HEK293 (cell line): Measurements from ENCODE around the gene MEX3C.

Experiments
- CTCF ChIA-PET: fragments of 350-600 bp; formaldehyde crosslinking; extraction: SDS; loops from one replicate; lab custom pipeline; 2021; ENCODE audit warnings: antibody characterized with exemption; lab: Yijun Ruan, JAX
- POLR2A ChIA-PET: fragments of 300-600 bp; formaldehyde crosslinking; extraction: SDS; loops from one replicate; lab custom pipeline; 2020; ENCODE audit warnings: antibody characterized with exemption, inconsistent platforms; lab: Yijun Ruan, JAX
- H3K27ac ChIP-seq: fragments of 200-500 bp; sonication (Bioruptor generic); 2 replicates; pipeline ENCODE4 v1.5.1; 2014; ENCODE audit warnings: low read depth, low read length, control low read depth, inconsistent platforms; ENCODE audit errors: extremely low read depth
- H3K36me3 ChIP-seq, 2 experiments: fragments of 200-500 bp in 1 of 2; sonication (Bioruptor generic) in 1 of 2; 1 replicate in 1 of 2; 2 replicates in 1 of 2; pipeline ENCODE4 v1.5.1; 2014 to 2017; ENCODE audit warnings: inconsistent platforms in 2 of 2, low read length in 2 of 2; ENCODE audit not compliant: control insufficient read depth in 2 of 2, insufficient read depth in 1 of 2
- H3K4me1 ChIP-seq: fragments of 200-500 bp; sonication (Bioruptor generic); 2 replicates; pipeline ENCODE4 v1.5.1; 2014; ENCODE audit warnings: mild to moderate bottlenecking, low read length, inconsistent platforms; ENCODE audit not compliant: control insufficient read depth, insufficient read depth
- H3K4me3 ChIP-seq: 2 replicates; pipeline ENCODE4 v1.5.1; 2011; ENCODE audit warnings: low read depth, mild to moderate bottlenecking, control low read depth, low read length, moderate library complexity
- H3K9me3 ChIP-seq: fragments of 200-500 bp; sonication (Bioruptor generic); 2 replicates; pipeline ENCODE4 v1.5.1; 2014; ENCODE audit warnings: low read depth, low read length, inconsistent platforms; ENCODE audit not compliant: control insufficient read depth, insufficient read depth
- FEZF1 ChIP-seq: fragments of 450-650 bp; formaldehyde crosslinking; IDR thresholded peaks from 2 replicates; pipeline ENCODE4 v1.5.1; 2016; ENCODE audit warnings: missing biosample characterization, missing genetic modification characterization
- GLIS1 ChIP-seq: fragments of 450-650 bp; formaldehyde crosslinking; IDR thresholded peaks from 2 replicates; pipeline ENCODE4 v1.5.1; 2016; ENCODE audit warnings: missing biosample characterization, missing genetic modification characterization
- HOXD13 ChIP-seq: sonication (generic); formaldehyde crosslinking; IDR thresholded peaks from 2 replicates; pipeline ENCODE4 v1.8.0; 2022; ENCODE audit warnings: missing genetic modification reagents, borderline replicate concordance
- KLF8 ChIP-seq: fragments of 450-650 bp; formaldehyde crosslinking; IDR thresholded peaks from 2 replicates; pipeline ENCODE4 v1.5.1; 2016; ENCODE audit warnings: missing biosample characterization, missing genetic modification characterization
- OSR2 ChIP-seq: fragments of 450-650 bp; formaldehyde crosslinking; IDR thresholded peaks from 2 replicates; pipeline ENCODE4 v1.5.1; 2016; ENCODE audit warnings: missing biosample characterization, missing genetic modification characterization
- SCRT1 ChIP-seq: fragments of 450-650 bp; formaldehyde crosslinking; IDR thresholded peaks from 2 replicates; pipeline ENCODE4 v1.5.1; 2016; ENCODE audit warnings: missing biosample characterization, missing genetic modification characterization, borderline replicate concordance
- SCRT2 ChIP-seq: fragments of 450-650 bp; formaldehyde crosslinking; IDR thresholded peaks from 2 replicates; pipeline ENCODE4 v1.5.1; 2016; ENCODE audit warnings: missing biosample characterization, missing genetic modification characterization
- SP3 ChIP-seq: fragments of 450-650 bp; formaldehyde crosslinking; IDR thresholded peaks from 2 replicates; pipeline ENCODE4 v1.5.1; 2016; ENCODE audit warnings: missing biosample characterization, missing genetic modification characterization
- TRIM28 ChIP-seq: IDR thresholded peaks from 2 replicates; pipeline ENCODE4 v1.6.1; 2011; ENCODE audit warnings: low read length, control low read depth, borderline replicate concordance
- ZBTB1 ChIP-seq: fragments of 450-650 bp; formaldehyde crosslinking; IDR thresholded peaks from 2 replicates; pipeline ENCODE4 v1.5.1; 2016; ENCODE audit warnings: missing biosample characterization, missing genetic modification characterization
- ZEB2 ChIP-seq: fragments of 450-650 bp; formaldehyde crosslinking; IDR thresholded peaks from 2 replicates; pipeline ENCODE4 v1.5.1; 2016; ENCODE audit warnings: missing biosample characterization, missing genetic modification characterization
- ZFHX2 ChIP-seq: fragments of 450-650 bp; formaldehyde crosslinking; conservative IDR thresholded peaks from 2 replicates; pipeline ENCODE4 v1.5.1; 2016; ENCODE audit warnings: missing biosample characterization, missing genetic modification characterization
- ZFP69B ChIP-seq: fragments of 450-650 bp; formaldehyde crosslinking; IDR thresholded peaks from 2 replicates; pipeline ENCODE4 v1.5.1; 2016; ENCODE audit warnings: missing biosample characterization, missing genetic modification characterization
- ZNF146 ChIP-seq: fragments of 450-650 bp; formaldehyde crosslinking; IDR thresholded peaks from 2 replicates; pipeline ENCODE4 v1.5.1; 2016; ENCODE audit warnings: missing biosample characterization, missing genetic modification characterization
- ZNF19 ChIP-seq: fragments of 450-650 bp; formaldehyde crosslinking; IDR thresholded peaks from 2 replicates; pipeline ENCODE4; 2016; ENCODE audit warnings: missing biosample characterization, missing genetic modification characterization, low read depth
- ZNF2 ChIP-seq: fragments of 450-650 bp; formaldehyde crosslinking; IDR thresholded peaks from 2 replicates; pipeline ENCODE4 v1.5.1; 2016; ENCODE audit warnings: missing biosample characterization, missing genetic modification characterization
- ZNF23 ChIP-seq: fragments of 450-650 bp; formaldehyde crosslinking; IDR thresholded peaks from 2 replicates; pipeline ENCODE4 v1.5.1; 2016; ENCODE audit warnings: missing biosample characterization, missing genetic modification characterization, borderline replicate concordance
- ZNF274 ChIP-seq, 2 experiments: fragments of 200-500 bp in 1 of 2; fragments of 450-650 bp in 1 of 2; sonication (Bioruptor generic) in 1 of 2; formaldehyde crosslinking in 1 of 2; IDR thresholded peaks; 2 replicates each; pipeline versions ENCODE4 v1.5.1 to v1.6.1; 2014 to 2016; ENCODE audit warnings: borderline replicate concordance in 1 of 2, inconsistent platforms in 1 of 2, low read length in 1 of 2, missing biosample characterization in 1 of 2, missing genetic modification characterization in 1 of 2
- ZNF335 ChIP-seq: fragments of 450-650 bp; formaldehyde crosslinking; conservative IDR thresholded peaks from 2 replicates; pipeline ENCODE4 v1.5.1; 2016; ENCODE audit warnings: missing biosample characterization, missing genetic modification characterization
- ZNF341 ChIP-seq: fragments of 450-650 bp; formaldehyde crosslinking; IDR thresholded peaks from 2 replicates; pipeline ENCODE4; 2016; ENCODE audit warnings: low read depth, missing biosample characterization, missing genetic modification characterization
- ZNF623 ChIP-seq: fragments of 450-650 bp; formaldehyde crosslinking; IDR thresholded peaks from 2 replicates; pipeline ENCODE4 v1.5.1; 2016; ENCODE audit warnings: missing biosample characterization, missing genetic modification characterization
- ZNF777 ChIP-seq: fragments of 450-650 bp; formaldehyde crosslinking; IDR thresholded peaks from 2 replicates; pipeline ENCODE4 v1.5.1; 2017; ENCODE audit warnings: missing biosample characterization, missing genetic modification characterization, borderline replicate concordance
- ZSCAN30 ChIP-seq: fragments of 450-650 bp; IDR thresholded peaks from 2 replicates; pipeline ENCODE4 v1.5.1; 2018; ENCODE audit warnings: missing biosample characterization, mild to moderate bottlenecking, missing genetic modification characterization, moderate library complexity
- TF ChIP-seq, protein P1 (sequence below): fragments of 450-650 bp; formaldehyde crosslinking; IDR thresholded peaks from 2 replicates; pipeline ENCODE4 v1.5.1; 2016; ENCODE audit warnings: missing biosample characterization, missing genetic modification characterization
- TF ChIP-seq, protein P2 (sequence below): fragments of 450-650 bp; formaldehyde crosslinking; IDR thresholded peaks from 2 replicates; pipeline ENCODE4 v1.5.1; 2016; ENCODE audit warnings: missing biosample characterization, missing genetic modification characterization
- TF ChIP-seq, protein P3 (sequence below): fragments of 450-650 bp; formaldehyde crosslinking; IDR thresholded peaks from 2 replicates; pipeline ENCODE4 v1.5.1; 2016; ENCODE audit warnings: missing biosample characterization, missing genetic modification characterization
- TF ChIP-seq, protein P4 (sequence below): fragments of 450-650 bp; formaldehyde crosslinking; IDR thresholded peaks from 2 replicates; pipeline ENCODE4 v1.5.1; 2016; ENCODE audit warnings: missing biosample characterization, missing genetic modification characterization

The MEX3C gene

DNA sequence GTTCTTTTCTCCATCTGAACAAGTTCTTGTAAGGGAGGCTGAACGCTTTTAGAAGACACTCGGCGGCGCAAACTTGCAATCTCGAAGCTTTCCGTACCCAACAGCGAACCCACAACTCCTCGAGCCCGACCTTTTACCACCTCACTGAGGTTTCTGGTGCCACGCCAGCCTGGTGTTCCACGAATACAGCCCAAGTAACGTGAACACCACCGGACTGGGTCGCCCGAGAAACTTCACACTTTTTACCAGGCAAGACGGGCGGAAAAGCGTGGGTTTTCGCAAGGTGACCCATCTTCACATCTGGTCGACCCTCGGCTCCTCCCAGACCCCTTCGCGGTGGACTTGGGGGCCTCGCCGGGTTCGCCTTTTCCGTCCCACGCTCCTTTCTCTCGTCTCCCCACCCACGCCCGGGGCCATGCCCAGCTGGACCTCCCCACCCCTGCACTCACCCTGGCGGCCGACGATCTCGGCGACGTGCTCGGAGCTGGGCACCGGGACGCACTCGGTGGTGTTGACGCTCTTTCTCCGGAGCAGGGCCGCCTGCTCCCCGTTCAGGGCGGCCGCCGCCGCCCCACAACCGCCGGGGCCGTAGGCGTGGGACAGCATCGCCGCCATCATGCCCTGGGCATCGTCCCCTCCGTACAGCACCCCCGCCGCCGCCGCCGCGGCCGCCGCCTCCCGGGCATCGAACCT lies 1.2 kb downstream of the MEX3C start (continued):
- TF ChIP-seq ZNF274 (IDR thresholded peaks at IDR 0.05; ENCODE audit: low read length): no peak
- no peak for TF ChIP-seq ZNF274 (tag by site-specific recombination; IDR thresholded peaks at IDR 0.05; ENCODE audit: borderline replicate concordance)
- TF ChIP-seq ZNF19 (tag by site-specific recombination): no peak
- no peak for TF ChIP-seq ZNF23 (tag by site-specific recombination)
- no peak for TF ChIP-seq ZNF146 (tag by site-specific recombination)

DNA sequence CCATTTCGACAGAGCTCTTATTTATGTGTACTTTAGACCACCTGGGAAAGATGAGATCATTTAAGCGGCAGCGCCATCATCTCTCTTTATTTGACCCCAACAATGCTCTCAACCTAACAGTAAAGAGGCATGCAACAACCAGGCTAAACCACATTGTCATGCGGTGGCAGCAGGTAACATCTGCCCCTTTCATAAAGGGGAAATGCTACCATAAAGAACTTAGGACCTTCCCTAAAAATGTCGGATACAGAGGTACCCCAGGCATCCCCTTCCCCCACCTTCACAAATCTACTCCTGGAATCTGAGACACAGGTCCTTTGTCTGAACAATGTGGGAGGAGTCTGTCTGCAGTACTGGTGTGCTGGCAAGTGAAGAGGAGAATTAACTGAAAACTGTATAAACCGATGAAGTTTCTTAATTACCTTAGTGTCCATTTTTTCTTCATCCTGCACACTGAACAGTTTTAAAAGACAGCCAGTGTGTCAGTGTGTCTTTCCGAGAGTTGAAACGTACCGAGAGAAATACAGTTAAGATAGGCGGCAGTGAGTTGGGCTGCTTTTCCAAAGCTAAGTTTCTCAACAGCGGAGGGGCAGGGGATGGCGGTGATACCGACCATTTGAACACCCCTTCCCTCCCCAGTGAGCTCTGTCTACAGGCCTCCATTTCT lies 1.9 kb downstream of the MEX3C start:
- Histone ChIP-seq H3K4me3 (peak overlapping the region; percentile 88), H3K27ac (peak overlapping the region; percentile 96), H3K4me1 (peaks cover 33% of the 10 kb centered on the region), H3K36me3 (no peaks in the 10 kb centered on the region), H3K9me3 (no peaks in the 10 kb centered on the region)
- CTCF ChIA-PET: interaction anchor here (0.6 to 2.2 kb wide), 9 partner anchors 13 to 343 kb away, joined by 3 to 8 read pairs (median 3); no protein-coding TSS in a partner anchor
- POLR2A ChIA-PET: interaction anchor here (0.6 to 3.8 kb wide), 6 partner anchors 9 to 62 kb away, joined by 3 to 32 read pairs (median 4); no protein-coding TSS in a partner anchor
- TF ChIP-seq ZSCAN30 (tag by site-specific recombination) (peak; percentile 43; the same call in 1 of the 2 replicates), SCRT2 (peak; percentile 58; the same call in 1 of the 2 replicates), OSR2 (tag by site-specific recombination) (0 out of 2 replicates have a peak, but pooled peaks have one; percentile 12), ZNF777 (tag by site-specific recombination) (no peak), FEZF1 (tag by site-specific recombination) (peak; percentile 35; the same call in 1 of the 2 replicates), ZNF341 (tag by site-specific recombination) (peak; percentile 68), GLIS1 (tag by site-specific recombination) (peak; percentile 71), SP3 (tag by site-specific recombination) (peak; percentile 29; the same call in 1 of the 2 replicates), ZNF623 (tag by site-specific recombination) (peak; percentile 9; the same call in 1 of the 2 replicates), KLF8 (0 out of 2 replicates have a peak, but pooled peaks have one; percentile 17), ZNF2 (peak; percentile 44; the same call in 1 of the 2 replicates), HOXD13 (CRISPR knock-in tag) (no peak), ZBTB1 (tag by site-specific recombination) (no peak), ZNF335 (tag by site-specific recombination) (peak; percentile 92), SCRT1 (tag by site-specific recombination) (0 out of 2 replicates have a peak, but pooled peaks have one; percentile 70), ZEB2 (tag by site-specific recombination) (0 out of 2 replicates have a peak, but pooled peaks have one; percentile 22), TRIM28 (no peak; the same call in 1 of the 2 replicates), ZFP69B (peak; percentile 58; the same call in 1 of the 2 replicates), ZFHX2 (tag by site-specific recombination) (no peak)
- TF ChIP-seq, protein P1, sequence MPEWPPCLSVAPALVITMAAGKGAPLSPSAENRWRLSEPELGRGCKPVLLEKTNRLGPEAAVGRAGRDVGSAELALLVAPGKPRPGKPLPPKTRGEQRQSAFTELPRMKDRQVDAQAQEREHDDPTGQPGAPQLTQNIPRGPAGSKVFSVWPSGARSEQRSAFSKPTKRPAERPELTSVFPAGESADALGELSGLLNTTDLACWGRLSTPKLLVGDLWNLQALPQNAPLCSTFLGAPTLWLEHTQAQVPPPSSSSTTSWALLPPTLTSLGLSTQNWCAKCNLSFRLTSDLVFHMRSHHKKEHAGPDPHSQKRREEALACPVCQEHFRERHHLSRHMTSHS (tag by site-specific recombination): no peak
- TF ChIP-seq, protein P2, sequence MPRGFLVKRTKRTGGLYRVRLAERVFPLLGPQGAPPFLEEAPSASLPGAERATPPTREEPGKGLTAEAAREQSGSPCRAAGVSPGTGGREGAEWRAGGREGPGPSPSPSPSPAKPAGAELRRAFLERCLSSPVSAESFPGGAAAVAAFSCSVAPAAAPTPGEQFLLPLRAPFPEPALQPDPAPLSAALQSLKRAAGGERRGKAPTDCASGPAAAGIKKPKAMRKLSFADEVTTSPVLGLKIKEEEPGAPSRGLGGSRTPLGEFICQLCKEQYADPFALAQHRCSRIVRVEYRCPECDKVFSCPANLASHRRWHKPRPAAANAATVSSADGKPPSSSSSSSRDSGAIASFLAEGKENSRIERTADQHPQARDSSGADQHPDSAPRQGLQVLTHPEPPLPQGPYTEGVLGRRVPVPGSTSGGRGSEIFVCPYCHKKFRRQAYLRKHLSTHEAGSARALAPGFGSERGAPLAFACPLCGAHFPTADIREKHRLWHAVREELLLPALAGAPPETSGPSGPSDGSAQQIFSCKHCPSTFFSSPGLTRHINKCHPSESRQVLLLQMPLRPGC (tag by site-specific recombination): peak; percentile 55
- TF ChIP-seq, protein P3, sequence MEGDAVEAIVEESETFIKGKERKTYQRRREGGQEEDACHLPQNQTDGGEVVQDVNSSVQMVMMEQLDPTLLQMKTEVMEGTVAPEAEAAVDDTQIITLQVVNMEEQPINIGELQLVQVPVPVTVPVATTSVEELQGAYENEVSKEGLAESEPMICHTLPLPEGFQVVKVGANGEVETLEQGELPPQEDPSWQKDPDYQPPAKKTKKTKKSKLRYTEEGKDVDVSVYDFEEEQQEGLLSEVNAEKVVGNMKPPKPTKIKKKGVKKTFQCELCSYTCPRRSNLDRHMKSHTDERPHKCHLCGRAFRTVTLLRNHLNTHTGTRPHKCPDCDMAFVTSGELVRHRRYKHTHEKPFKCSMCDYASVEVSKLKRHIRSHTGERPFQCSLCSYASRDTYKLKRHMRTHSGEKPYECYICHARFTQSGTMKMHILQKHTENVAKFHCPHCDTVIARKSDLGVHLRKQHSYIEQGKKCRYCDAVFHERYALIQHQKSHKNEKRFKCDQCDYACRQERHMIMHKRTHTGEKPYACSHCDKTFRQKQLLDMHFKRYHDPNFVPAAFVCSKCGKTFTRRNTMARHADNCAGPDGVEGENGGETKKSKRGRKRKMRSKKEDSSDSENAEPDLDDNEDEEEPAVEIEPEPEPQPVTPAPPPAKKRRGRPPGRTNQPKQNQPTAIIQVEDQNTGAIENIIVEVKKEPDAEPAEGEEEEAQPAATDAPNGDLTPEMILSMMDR (tag by site-specific recombination): peak; percentile 32; the same call in 1 of the 2 replicates
- TF ChIP-seq, protein P4, sequence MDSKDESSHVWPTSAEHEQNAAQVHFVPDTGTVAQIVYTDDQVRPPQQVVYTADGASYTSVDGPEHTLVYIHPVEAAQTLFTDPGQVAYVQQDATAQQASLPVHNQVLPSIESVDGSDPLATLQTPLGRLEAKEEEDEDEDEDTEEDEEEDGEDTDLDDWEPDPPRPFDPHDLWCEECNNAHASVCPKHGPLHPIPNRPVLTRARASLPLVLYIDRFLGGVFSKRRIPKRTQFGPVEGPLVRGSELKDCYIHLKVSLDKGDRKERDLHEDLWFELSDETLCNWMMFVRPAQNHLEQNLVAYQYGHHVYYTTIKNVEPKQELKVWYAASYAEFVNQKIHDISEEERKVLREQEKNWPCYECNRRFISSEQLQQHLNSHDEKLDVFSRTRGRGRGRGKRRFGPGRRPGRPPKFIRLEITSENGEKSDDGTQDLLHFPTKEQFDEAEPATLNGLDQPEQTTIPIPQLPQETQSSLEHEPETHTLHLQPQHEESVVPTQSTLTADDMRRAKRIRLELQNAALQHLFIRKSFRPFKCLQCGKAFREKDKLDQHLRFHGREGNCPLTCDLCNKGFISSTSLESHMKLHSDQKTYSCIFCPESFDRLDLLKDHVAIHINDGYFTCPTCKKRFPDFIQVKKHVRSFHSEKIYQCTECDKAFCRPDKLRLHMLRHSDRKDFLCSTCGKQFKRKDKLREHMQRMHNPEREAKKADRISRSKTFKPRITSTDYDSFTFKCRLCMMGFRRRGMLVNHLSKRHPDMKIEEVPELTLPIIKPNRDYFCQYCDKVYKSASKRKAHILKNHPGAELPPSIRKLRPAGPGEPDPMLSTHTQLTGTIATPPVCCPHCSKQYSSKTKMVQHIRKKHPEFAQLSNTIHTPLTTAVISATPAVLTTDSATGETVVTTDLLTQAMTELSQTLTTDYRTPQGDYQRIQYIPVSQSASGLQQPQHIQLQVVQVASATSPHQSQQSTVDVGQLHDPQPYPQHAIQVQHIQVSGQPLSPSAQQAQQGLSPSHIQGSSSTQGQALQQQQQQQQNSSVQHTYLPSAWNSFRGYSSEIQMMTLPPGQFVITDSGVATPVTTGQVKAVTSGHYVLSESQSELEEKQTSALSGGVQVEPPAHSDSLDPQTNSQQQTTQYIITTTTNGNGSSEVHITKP (tag by site-specific recombination): peak; percentile 93
